ENCODE measurements around the gene SYCE3.

DNA sequence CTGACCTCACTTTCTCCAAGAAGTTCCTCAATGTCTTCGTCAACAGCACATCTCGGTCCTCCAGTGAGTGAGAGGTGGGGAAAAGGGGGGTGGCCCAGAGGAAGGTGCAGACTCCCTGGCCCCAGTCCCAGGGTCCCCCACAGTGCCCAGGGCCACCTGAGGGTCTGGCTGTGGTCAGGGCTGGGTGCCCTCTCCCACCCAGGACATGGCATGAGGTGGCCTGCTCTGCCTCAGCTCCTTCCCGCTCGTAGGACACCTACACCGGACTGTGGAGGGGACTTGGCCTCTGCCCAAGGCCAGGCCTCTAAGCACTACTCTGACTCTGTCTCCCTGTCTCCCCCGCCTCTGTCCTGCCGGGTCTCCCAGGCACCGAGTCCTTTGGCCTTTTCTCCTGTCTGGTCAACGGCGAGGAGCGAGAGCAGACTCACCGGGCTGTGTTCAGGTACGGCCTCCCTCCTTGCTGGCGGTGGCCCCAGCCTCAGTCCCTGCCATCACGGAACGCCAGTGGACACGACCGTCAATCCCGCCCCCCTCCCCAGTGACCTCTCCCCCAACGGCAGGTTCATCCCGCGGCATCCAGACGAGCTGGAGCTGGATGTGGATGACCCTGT is 42.4 kb upstream of the SYCE3 start:
- TF ChIP-seq, protein P1, sequence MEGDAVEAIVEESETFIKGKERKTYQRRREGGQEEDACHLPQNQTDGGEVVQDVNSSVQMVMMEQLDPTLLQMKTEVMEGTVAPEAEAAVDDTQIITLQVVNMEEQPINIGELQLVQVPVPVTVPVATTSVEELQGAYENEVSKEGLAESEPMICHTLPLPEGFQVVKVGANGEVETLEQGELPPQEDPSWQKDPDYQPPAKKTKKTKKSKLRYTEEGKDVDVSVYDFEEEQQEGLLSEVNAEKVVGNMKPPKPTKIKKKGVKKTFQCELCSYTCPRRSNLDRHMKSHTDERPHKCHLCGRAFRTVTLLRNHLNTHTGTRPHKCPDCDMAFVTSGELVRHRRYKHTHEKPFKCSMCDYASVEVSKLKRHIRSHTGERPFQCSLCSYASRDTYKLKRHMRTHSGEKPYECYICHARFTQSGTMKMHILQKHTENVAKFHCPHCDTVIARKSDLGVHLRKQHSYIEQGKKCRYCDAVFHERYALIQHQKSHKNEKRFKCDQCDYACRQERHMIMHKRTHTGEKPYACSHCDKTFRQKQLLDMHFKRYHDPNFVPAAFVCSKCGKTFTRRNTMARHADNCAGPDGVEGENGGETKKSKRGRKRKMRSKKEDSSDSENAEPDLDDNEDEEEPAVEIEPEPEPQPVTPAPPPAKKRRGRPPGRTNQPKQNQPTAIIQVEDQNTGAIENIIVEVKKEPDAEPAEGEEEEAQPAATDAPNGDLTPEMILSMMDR (IDR thresholded peaks at IDR 0.05): no peak
- TF ChIP-seq EP300 (IDR thresholded peaks at IDR 0.05) (no peak), POLR2A (IDR thresholded peaks at IDR 0.05; ENCODE audit: low read depth) (no peak), POLR2AphosphoS5 (IDR thresholded peaks at IDR 0.05) (no peak)
